Fibroblast of lung (primary cell): ENCODE measurements around the gene CCDC57. TPM values are rescaled to one million over a fixed set of nuclear protein-coding genes. Genes with fewer than 3 reads are reported as not detected.

Experiments used
- DNase-seq, 2 donors: peaks; one replicate each; pipeline versions ENCODE4 v3.0.0 to v3.0.0-alpha.2; 2010; ENCODE audit warnings: low read depth in 2 of 2
- H2AFZ ChIP-seq: 2 replicates; pipeline ENCODE4 v1.5.1; 2012; ENCODE audit warnings: low read length, control low read depth, inconsistent platforms
- H3K27ac ChIP-seq: 2 replicates; pipeline ENCODE4 v1.5.1; 2011; ENCODE audit warnings: low read length, control low read depth; ENCODE audit not compliant: insufficient read depth
- H3K27me3 ChIP-seq: 2 replicates; pipeline ENCODE4 v1.5.1; 2011; ENCODE audit warnings: mild to moderate bottlenecking, low read length; ENCODE audit not compliant: control insufficient read depth, insufficient read depth
- H3K36me3 ChIP-seq: 2 replicates; pipeline ENCODE4 v1.5.1; 2011; ENCODE audit warnings: low read length; ENCODE audit not compliant: control insufficient read depth, insufficient read depth
- H3K4me1 ChIP-seq: 2 replicates; pipeline ENCODE4 v1.5.1; 2011; ENCODE audit warnings: low read length; ENCODE audit not compliant: control insufficient read depth, insufficient read depth; ENCODE audit errors: extremely low read depth
- H3K4me2 ChIP-seq: 2 replicates; pipeline ENCODE4 v1.5.1; 2011; ENCODE audit warnings: low read length, control low read depth; ENCODE audit not compliant: insufficient read depth; ENCODE audit errors: extremely low read depth
- H3K4me3 ChIP-seq, 4 experiments: fragments of 200-600 bp in 1 of 4; sonication (generic) in 1 of 4; replicated peaks in 1 of 4; 2 replicates each; pipeline ENCODE4 v1.5.1; 2011 to 2016; ENCODE audit warnings: low read length in 4 of 4, low read depth in 3 of 4, mild to moderate bottlenecking in 3 of 4, control low read depth in 2 of 4, inconsistent platforms in 1 of 4, mixed read lengths in 1 of 4; ENCODE audit not compliant: insufficient read depth in 1 of 4; ENCODE audit errors: control extremely low read depth in 1 of 4
- H3K79me2 ChIP-seq: 2 replicates; pipeline ENCODE4 v1.5.1; 2012; ENCODE audit warnings: mild to moderate bottlenecking, low read length, inconsistent platforms; ENCODE audit not compliant: control insufficient read depth, insufficient read depth
- H3K9ac ChIP-seq: 2 replicates; pipeline ENCODE4 v1.5.1; 2011; ENCODE audit warnings: mild to moderate bottlenecking, low read length, control low read depth; ENCODE audit not compliant: insufficient read depth
- H3K9me3 ChIP-seq: 2 replicates; pipeline ENCODE4 v1.5.1; 2012; ENCODE audit warnings: low read depth, low read length; ENCODE audit not compliant: control insufficient read depth, insufficient read depth
- H4K20me1 ChIP-seq: 2 replicates; pipeline ENCODE4 v1.5.1; 2011; ENCODE audit warnings: low read length; ENCODE audit not compliant: control insufficient read depth, insufficient read depth; ENCODE audit errors: extremely low read depth
- CTCF ChIP-seq, 2 donors: IDR thresholded peaks in 1 of 2; conservative IDR thresholded peaks in 1 of 2; 1 replicate in 1 of 2; 2 replicates in 1 of 2; pipeline ENCODE4 v1.5.1; 2011 to 2012; ENCODE audit warnings: low read length in 2 of 2, control low read depth in 1 of 2, inconsistent platforms in 1 of 2, low read depth in 1 of 2, mild to moderate bottlenecking in 1 of 2
- EZH2 ChIP-seq: IDR thresholded peaks from 2 replicates; pipeline ENCODE4 v1.5.1; 2012; ENCODE audit warnings: low read length, control low read depth, mild to moderate bottlenecking; ENCODE audit errors: missing control alignments
- polyA plus RNA-seq, 2 donors: library from polyadenylated mRNA; depleted of rRNA in 1 of 2; stranded (reverse) in 1 of 2; unstranded in 1 of 2; fragments of >200 nt; gene quantifications; 2 replicates each; pipeline ENCODE4 v1.2.1, GENCODE V29; 2011 to 2012; ENCODE audit warnings: missing spikeins in 1 of 2
- total RNA-seq: library from RNA; depleted of rRNA; stranded (reverse); fragments of >200 nt; gene quantifications from 2 replicates; pipeline ENCODE4 v1.2.1, GENCODE V29; 2014

Gene CCDC57
- total and polyA plus RNA-seq, 2 donors (not counting 1 experiment from before 2014, with no cell fraction given): 7.1 to 10.1 TPM

GRCh38 chr17:82248815-82249674 is 36.4 kb upstream of the CCDC57 start:
- Histone ChIP-seq H3K27me3 (no peaks in the 10 kb centered on the region), H3K4me2 (no peak overlapping the region), H3K27ac (no peak overlapping the region), H3K4me3 (no peak overlapping the region), H3K9ac (no peak overlapping the region), H3K4me1 (peaks cover 9% of the 10 kb centered on the region), H3K79me2 (peaks cover 50% of the 10 kb centered on the region), H3K36me3 (peaks cover 67% of the 10 kb centered on the region), H4K20me1 (peaks cover 2% of the 10 kb centered on the region), H3K9me3 (no peaks in the 10 kb centered on the region), H2AFZ (no peak overlapping the region)
- TF ChIP-seq EZH2: no peak
- no peak for TF ChIP-seq CTCF (conservative IDR thresholded peaks at IDR 0.05 in 1 of 2, IDR thresholded peaks at IDR 0.05 in 1 of 2; ENCODE audit: low read depth in 1 of 2, low read length in 2 of 2)
- no peak for DNase-seq

DNA sequence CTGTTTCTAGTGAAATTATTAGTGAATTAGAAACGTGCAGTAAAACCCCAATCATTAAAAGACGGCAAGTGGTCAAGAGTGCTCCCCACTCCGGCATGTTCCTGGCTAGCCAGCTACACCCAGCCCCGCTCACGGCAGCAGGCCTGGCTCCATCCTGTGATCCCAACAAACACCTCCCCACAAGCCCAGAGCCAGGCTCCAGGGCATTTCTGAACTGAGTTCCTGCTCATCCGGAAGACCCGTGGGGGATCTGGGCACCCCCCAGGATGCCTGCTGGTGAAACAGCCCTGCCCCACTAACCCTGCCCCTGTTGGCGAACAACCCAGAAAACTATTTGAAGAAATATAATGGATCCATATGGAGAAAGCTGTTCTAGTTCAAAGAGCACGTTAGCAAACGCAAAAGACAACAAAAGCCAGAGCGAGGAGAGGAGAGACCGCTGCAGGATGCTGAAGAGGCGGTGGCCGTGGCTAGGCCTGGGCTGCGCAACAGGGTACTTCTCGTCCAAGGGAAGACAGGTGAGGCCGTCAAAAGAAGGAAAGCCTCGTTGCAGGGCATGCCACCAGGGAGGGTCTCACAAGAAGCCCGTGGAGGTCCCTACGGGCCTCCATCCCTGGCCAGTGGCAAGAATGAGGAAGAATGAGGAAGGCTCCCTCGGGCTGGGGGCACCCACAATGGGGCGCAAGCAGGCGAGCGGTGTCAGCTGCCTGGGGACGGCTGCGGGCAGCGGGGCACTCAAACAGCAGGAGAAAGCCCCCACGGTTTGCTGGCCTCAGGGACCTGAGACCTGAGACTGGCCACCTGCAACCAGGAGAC is 35.4 kb upstream of the CCDC57 start:
- H3K27ac ChIP-seq: no peak overlapping the region
- no peak overlapping the region for H2AFZ ChIP-seq
- TF ChIP-seq CTCF (conservative IDR thresholded peaks at IDR 0.05 in 1 of 2, IDR thresholded peaks at IDR 0.05 in 1 of 2; ENCODE audit: low read depth in 1 of 2, low read length in 2 of 2): no peak
- TF ChIP-seq EZH2: no peak
- peaks cover 71% of the 10 kb centered on the region for H3K36me3 ChIP-seq
- no peaks in the 10 kb centered on the region for H3K9me3 ChIP-seq
- H3K79me2 ChIP-seq: peaks cover 53% of the 10 kb centered on the region
- H3K4me2 ChIP-seq: no peak overlapping the region
- H3K27me3 ChIP-seq: no peaks in the 10 kb centered on the region
- peaks cover 13% of the 10 kb centered on the region for H3K4me1 ChIP-seq
- peaks cover 2% of the 10 kb centered on the region for H4K20me1 ChIP-seq
- no peak for DNase-seq
- H3K9ac ChIP-seq: no peak overlapping the region
- H3K4me3 ChIP-seq: no peak overlapping the region

GRCh38 chr17:82247182-82247823 is 34.7 kb upstream of the CCDC57 start:
- no peak overlapping the region for H3K4me3 ChIP-seq
- H3K4me2 ChIP-seq: no peak overlapping the region
- H2AFZ ChIP-seq: no peak overlapping the region
- no peaks in the 10 kb centered on the region for H3K9me3 ChIP-seq
- peak overlapping the region; percentile 37 for H3K27ac ChIP-seq
- DNase-seq: peak in 1 of 2 donors; percentile 38
- H3K4me1 ChIP-seq: peaks cover 20% of the 10 kb centered on the region
- no peak overlapping the region for H3K9ac ChIP-seq
- H3K36me3 ChIP-seq: peaks cover 67% of the 10 kb centered on the region
- peaks cover 50% of the 10 kb centered on the region for H3K79me2 ChIP-seq
- no peak for TF ChIP-seq EZH2
- no peak for TF ChIP-seq CTCF (conservative IDR thresholded peaks at IDR 0.05 in 1 of 2, IDR thresholded peaks at IDR 0.05 in 1 of 2; ENCODE audit: low read depth in 1 of 2, low read length in 2 of 2)
- no peaks in the 10 kb centered on the region for H3K27me3 ChIP-seq
- H4K20me1 ChIP-seq: peaks cover 2% of the 10 kb centered on the region
